HepG2 (cell line): ENCODE measurements around the gene CCDC57. TPM values are rescaled to one million over a fixed set of nuclear protein-coding genes. Genes with fewer than 3 reads are reported as not detected.

Experiments used
- ETV6 ChIP-seq: sonication (generic); formaldehyde crosslinking; conservative IDR thresholded peaks from 2 replicates; pipeline ENCODE4 v1.4.0; 2020; ENCODE audit warnings: missing genetic modification reagents
- FOSL1 ChIP-seq: sonication (generic); formaldehyde crosslinking; IDR thresholded peaks from 2 replicates; pipeline ENCODE4 v1.9.0; 2021; ENCODE audit warnings: missing genetic modification reagents, borderline replicate concordance
- GTF3A ChIP-seq: sonication (generic); formaldehyde crosslinking; conservative IDR thresholded peaks from 2 replicates; pipeline ENCODE4 v1.4.0; 2020; ENCODE audit warnings: mild to moderate bottlenecking, missing genetic modification reagents
- LCORL ChIP-seq, 2 experiments: fragments of 450-650 bp in 1 of 2; sonication (generic) in 1 of 2; formaldehyde crosslinking in 1 of 2; IDR thresholded peaks; 2 replicates each; pipeline versions ENCODE4 v1.5.0 to v1.6.1; 2017 to 2020; ENCODE audit warnings: antibody characterized with exemption in 1 of 2, missing genetic modification reagents in 1 of 2
- MED8 ChIP-seq: sonication (generic); formaldehyde crosslinking; IDR thresholded peaks from 2 replicates; pipeline ENCODE4 v1.8.1; 2023; ENCODE audit warnings: mild to moderate bottlenecking, missing genetic modification reagents; ENCODE audit not compliant: insufficient replicate concordance
- NCOA5 ChIP-seq: sonication (generic); formaldehyde crosslinking; IDR thresholded peaks from 2 replicates; pipeline ENCODE4 v1.4.0; 2020; ENCODE audit warnings: missing genetic modification reagents
- PHF8 ChIP-seq: sonication (generic); formaldehyde crosslinking; IDR thresholded peaks from 2 replicates; pipeline ENCODE4 v1.5.0; 2020; ENCODE audit warnings: missing genetic modification reagents
- SALL2 ChIP-seq: sonication (generic); formaldehyde crosslinking; IDR thresholded peaks from 2 replicates; pipeline ENCODE4 v1.8.1; 2023; ENCODE audit warnings: mild to moderate bottlenecking, missing genetic modification reagents, inconsistent platforms
- STAT5B ChIP-seq: sonication (generic); formaldehyde crosslinking; IDR thresholded peaks from 2 replicates; pipeline ENCODE4 v1.4.0; 2020; ENCODE audit warnings: missing genetic modification reagents
- TAF15 ChIP-seq: fragments of 200-400 bp; formaldehyde crosslinking; IDR thresholded peaks from one replicate; pipeline ENCODE4 v1.6.1; 2018; ENCODE audit warnings: mild to moderate bottlenecking, low read depth, low read length; ENCODE audit not compliant: poor library complexity, severe bottlenecking
- ZBTB3 ChIP-seq: sonication (generic); formaldehyde crosslinking; IDR thresholded peaks from 2 replicates; pipeline ENCODE4 v1.4.0; 2020; ENCODE audit warnings: low read depth, mild to moderate bottlenecking, moderate library complexity, missing genetic modification reagents, borderline replicate concordance
- ZNF256 ChIP-seq: sonication (generic); formaldehyde crosslinking; conservative IDR thresholded peaks from 2 replicates; pipeline ENCODE4 v1.4.0; 2020; ENCODE audit warnings: missing genetic modification reagents
- ZNF34 ChIP-seq: sonication (generic); formaldehyde crosslinking; IDR thresholded peaks from 2 replicates; pipeline ENCODE4 v1.4.0; 2020; ENCODE audit warnings: mild to moderate bottlenecking, missing genetic modification reagents, borderline replicate concordance
- ZNF660 ChIP-seq: sonication (generic); formaldehyde crosslinking; IDR thresholded peaks from 2 replicates; pipeline ENCODE4 v1.5.1; 2020; ENCODE audit warnings: mild to moderate bottlenecking, low read depth, missing genetic modification reagents, borderline replicate concordance
- polyA plus RNA-seq, 8 experiments: library from polyadenylated mRNA; depleted of rRNA in 3 of 8; stranded (reverse) in 7 of 8; unstranded in 1 of 8; fragments of >200 nt; fragmentation: Illumina TruSeq in 4 of 8; extraction: Trizol in 4 of 8; gene quantifications; 2 replicates each; pipeline versions ENCODE4 v1.2.1 to v1.2.3, GENCODE V29; 2011 to 2016; ENCODE audit warnings: low read depth in 4 of 8, missing spikeins in 1 of 8, mixed read lengths in 1 of 8; ENCODE audit not compliant: insufficient read depth in 1 of 8
- total RNA-seq, 5 experiments: library from RNA; depleted of rRNA; stranded (reverse); fragments of >200 nt; fragmentation: Illumina TruSeq; extraction: Trizol; gene quantifications; 2 replicates each; pipeline ENCODE4 v1.2.3, GENCODE V29; 2016; ENCODE audit warnings: low read depth in 1 of 5
- TF ChIP-seq, protein P1 (sequence below): sonication (generic); formaldehyde crosslinking; IDR thresholded peaks from 2 replicates; pipeline ENCODE4 v1.8.0; 2022; ENCODE audit warnings: missing genetic modification reagents, mild to moderate bottlenecking, moderate library complexity, borderline replicate concordance
- TF ChIP-seq, protein P2 (sequence below): sonication (generic); formaldehyde crosslinking; IDR thresholded peaks from 2 replicates; pipeline ENCODE4 v1.4.0; 2020; ENCODE audit warnings: missing genetic modification reagents
- TF ChIP-seq, protein P3 (sequence below): sonication (generic); formaldehyde crosslinking; IDR thresholded peaks from 2 replicates; pipeline ENCODE4 v1.4.0; 2020; ENCODE audit warnings: missing genetic modification reagents
- TF ChIP-seq, protein P4 (sequence below): sonication (generic); formaldehyde crosslinking; IDR thresholded peaks from 2 replicates; pipeline ENCODE4 v1.8.0; 2022; ENCODE audit warnings: missing genetic modification reagents, mild to moderate bottlenecking, borderline replicate concordance

Gene CCDC57
- total and polyA plus RNA-seq, 2 of the 13 experiments (the other 11 are each of a cell fraction or from before 2014, with no cell fraction given) = 59.3 to 59.9 TPM

DNA sequence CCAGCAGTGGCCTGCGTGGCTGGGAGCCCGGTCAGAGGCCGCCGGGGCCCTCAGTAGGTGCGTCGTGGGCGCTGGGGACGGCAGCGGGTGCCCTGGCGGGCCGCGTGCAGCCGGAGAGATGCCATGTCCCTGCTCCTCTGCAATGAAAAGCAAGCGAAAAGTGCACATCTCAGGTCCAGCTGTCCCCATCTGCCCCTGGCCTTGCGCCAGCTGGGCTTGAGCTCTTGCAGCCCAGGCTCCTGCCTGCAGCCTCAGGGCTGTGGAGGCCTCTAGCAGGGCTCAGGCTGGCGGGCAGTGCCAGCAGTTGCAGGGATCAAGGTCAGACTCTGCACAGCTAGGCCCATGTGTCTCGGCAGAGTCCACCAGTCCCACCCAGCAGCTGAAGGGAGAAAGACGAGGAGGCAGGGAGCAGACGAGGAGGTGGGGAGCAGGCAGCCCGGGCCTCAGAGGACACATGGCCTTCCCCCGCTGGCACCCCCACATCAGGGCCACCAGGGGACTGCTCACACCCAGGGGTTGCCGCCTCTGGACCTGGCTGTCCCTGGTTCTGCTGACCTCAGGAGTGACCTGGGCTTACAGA is 27.4 kb upstream of the CCDC57 start (continued):
- TF ChIP-seq, protein P1, sequence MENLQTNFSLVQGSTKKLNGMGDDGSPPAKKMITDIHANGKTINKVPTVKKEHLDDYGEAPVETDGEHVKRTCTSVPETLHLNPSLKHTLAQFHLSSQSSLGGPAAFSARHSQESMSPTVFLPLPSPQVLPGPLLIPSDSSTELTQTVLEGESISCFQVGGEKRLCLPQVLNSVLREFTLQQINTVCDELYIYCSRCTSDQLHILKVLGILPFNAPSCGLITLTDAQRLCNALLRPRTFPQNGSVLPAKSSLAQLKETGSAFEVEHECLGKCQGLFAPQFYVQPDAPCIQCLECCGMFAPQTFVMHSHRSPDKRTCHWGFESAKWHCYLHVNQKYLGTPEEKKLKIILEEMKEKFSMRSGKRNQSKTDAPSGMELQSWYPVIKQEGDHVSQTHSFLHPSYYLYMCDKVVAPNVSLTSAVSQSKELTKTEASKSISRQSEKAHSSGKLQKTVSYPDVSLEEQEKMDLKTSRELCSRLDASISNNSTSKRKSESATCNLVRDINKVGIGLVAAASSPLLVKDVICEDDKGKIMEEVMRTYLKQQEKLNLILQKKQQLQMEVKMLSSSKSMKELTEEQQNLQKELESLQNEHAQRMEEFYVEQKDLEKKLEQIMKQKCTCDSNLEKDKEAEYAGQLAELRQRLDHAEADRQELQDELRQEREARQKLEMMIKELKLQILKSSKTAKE (CRISPR knock-in tag) = 0 out of 2 replicates have a peak, but pooled peaks have one; percentile 68
- TF ChIP-seq LCORL (IDR thresholded peaks at IDR 0.05) (no peak), LCORL (CRISPR knock-in tag; IDR thresholded peaks at IDR 0.05) (peak; percentile 81; the same call in 1 of the 2 replicates), ETV6 (CRISPR knock-in tag) (no peak), ZNF256 (CRISPR knock-in tag) (0 out of 2 replicates have a peak, but pooled peaks have one; percentile 16), MED8 (CRISPR knock-in tag) (no peak), TAF15 (peak; percentile 25), FOSL1 (CRISPR knock-in tag) (no peak), NCOA5 (no peak), GTF3A (CRISPR knock-in tag) (no peak; the same call in 1 of the 2 replicates), ZNF34 (CRISPR knock-in tag) (no peak), SALL2 (CRISPR knock-in tag) (peak; percentile 70), ZNF660 (CRISPR knock-in tag) (peak; percentile 51; the same call in 1 of the 2 replicates), STAT5B (CRISPR knock-in tag) (0 out of 2 replicates have a peak, but pooled peaks have one; percentile 13), PHF8 (CRISPR knock-in tag) (peak; percentile 47), ZBTB3 (CRISPR knock-in tag) (no peak)
- TF ChIP-seq, protein P2, sequence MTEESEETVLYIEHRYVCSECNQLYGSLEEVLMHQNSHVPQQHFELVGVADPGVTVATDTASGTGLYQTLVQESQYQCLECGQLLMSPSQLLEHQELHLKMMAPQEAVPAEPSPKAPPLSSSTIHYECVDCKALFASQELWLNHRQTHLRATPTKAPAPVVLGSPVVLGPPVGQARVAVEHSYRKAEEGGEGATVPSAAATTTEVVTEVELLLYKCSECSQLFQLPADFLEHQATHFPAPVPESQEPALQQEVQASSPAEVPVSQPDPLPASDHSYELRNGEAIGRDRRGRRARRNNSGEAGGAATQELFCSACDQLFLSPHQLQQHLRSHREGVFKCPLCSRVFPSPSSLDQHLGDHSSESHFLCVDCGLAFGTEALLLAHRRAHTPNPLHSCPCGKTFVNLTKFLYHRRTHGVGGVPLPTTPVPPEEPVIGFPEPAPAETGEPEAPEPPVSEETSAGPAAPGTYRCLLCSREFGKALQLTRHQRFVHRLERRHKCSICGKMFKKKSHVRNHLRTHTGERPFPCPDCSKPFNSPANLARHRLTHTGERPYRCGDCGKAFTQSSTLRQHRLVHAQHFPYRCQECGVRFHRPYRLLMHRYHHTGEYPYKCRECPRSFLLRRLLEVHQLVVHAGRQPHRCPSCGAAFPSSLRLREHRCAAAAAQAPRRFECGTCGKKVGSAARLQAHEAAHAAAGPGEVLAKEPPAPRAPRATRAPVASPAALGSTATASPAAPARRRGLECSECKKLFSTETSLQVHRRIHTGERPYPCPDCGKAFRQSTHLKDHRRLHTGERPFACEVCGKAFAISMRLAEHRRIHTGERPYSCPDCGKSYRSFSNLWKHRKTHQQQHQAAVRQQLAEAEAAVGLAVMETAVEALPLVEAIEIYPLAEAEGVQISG (CRISPR knock-in tag) = peak; percentile 76
- TF ChIP-seq, protein P3, sequence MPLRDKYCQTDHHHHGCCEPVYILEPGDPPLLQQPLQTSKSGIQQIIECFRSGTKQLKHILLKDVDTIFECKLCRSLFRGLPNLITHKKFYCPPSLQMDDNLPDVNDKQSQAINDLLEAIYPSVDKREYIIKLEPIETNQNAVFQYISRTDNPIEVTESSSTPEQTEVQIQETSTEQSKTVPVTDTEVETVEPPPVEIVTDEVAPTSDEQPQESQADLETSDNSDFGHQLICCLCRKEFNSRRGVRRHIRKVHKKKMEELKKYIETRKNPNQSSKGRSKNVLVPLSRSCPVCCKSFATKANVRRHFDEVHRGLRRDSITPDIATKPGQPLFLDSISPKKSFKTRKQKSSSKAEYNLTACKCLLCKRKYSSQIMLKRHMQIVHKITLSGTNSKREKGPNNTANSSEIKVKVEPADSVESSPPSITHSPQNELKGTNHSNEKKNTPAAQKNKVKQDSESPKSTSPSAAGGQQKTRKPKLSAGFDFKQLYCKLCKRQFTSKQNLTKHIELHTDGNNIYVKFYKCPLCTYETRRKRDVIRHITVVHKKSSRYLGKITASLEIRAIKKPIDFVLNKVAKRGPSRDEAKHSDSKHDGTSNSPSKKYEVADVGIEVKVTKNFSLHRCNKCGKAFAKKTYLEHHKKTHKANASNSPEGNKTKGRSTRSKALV (CRISPR knock-in tag) = no peak; the same call in 1 of the 2 replicates
- TF ChIP-seq, protein P4, sequence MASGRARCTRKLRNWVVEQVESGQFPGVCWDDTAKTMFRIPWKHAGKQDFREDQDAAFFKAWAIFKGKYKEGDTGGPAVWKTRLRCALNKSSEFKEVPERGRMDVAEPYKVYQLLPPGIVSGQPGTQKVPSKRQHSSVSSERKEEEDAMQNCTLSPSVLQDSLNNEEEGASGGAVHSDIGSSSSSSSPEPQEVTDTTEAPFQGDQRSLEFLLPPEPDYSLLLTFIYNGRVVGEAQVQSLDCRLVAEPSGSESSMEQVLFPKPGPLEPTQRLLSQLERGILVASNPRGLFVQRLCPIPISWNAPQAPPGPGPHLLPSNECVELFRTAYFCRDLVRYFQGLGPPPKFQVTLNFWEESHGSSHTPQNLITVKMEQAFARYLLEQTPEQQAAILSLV (CRISPR knock-in tag) = peak; percentile 84
